ENCODE results near the gene RGCC. TPM values are rescaled to one million over a fixed set of nuclear protein-coding genes. Genes with fewer than 3 reads are reported as not detected.

RGCC gene
- total RNA-seq, 1 experiment from 2014 or later: not detected

- Histone ChIP-seq H4K20me1 (ENCODE audit: control insufficient read depth, insufficient read depth, insufficient read length) (no peaks in the 10 kb centered on the region), H3K9ac (ENCODE audit: extremely low read depth, insufficient read length, low read length) (no peak overlapping the region), H3K56ac (ENCODE audit: insufficient read length, low read depth, low read length) (no peak overlapping the region), H3K23ac (ENCODE audit: insufficient read length, low read depth, low read length) (no peak overlapping the region), H3K9me3 (ENCODE audit: control insufficient read depth, low read depth, low read length) (no peaks in the 10 kb centered on the region), H3K18ac (ENCODE audit: insufficient read length, low read depth, low read length) (no peak overlapping the region), H2BK5ac (ENCODE audit: insufficient read length, low read length) (no peak overlapping the region), H3K4me2 (ENCODE audit: insufficient read depth, insufficient read length, low read length) (no peak overlapping the region), H3K14ac (ENCODE audit: insufficient read depth, low read length) (no peak overlapping the region), H4K91ac (ENCODE audit: insufficient read length, low read depth, low read length) (no peak overlapping the region), H3K23me2 (ENCODE audit: insufficient read length, low read depth, low read length, poor library complexity, severe bottlenecking) (no peaks in the 10 kb centered on the region), H2BK120ac (ENCODE audit: low read depth, low read length, poor library complexity, severe bottlenecking) (no peak overlapping the region), H2AFZ (ENCODE audit: low read length) (no peak overlapping the region), H3T11ph (ENCODE audit: low read length) (no peak overlapping the region), H3K79me1 (ENCODE audit: insufficient read depth, low read depth, low read length, poor library complexity, severe bottlenecking) (no peaks in the 10 kb centered on the region), H2BK20ac (ENCODE audit: low read depth, low read length, poor library complexity, severe bottlenecking) (no peak overlapping the region), H2BK12ac (ENCODE audit: insufficient read length, low read depth, low read length) (no peak overlapping the region), H2BK15ac (ENCODE audit: low read depth, low read length) (no peak overlapping the region), H4K5ac (ENCODE audit: insufficient read length, low read depth, low read length) (no peak overlapping the region), H4K8ac (replicated peaks; ENCODE audit: insufficient read length, low read depth, low read length) (no peak overlapping the region), H3K27ac (ENCODE audit: insufficient read length, low read depth, low read length) (no peak overlapping the region), H3K79me2 (ENCODE audit: insufficient read depth, low read length) (no peaks in the 10 kb centered on the region), H3K27me3 (ENCODE audit: insufficient read depth, low read length) (no peaks in the 10 kb centered on the region), H2AK5ac (ENCODE audit: insufficient read length, low read length) (no peak overlapping the region), H3K4ac (ENCODE audit: low read depth, low read length) (no peak overlapping the region), H3K4me1 (ENCODE audit: insufficient read depth, low read length) (no peaks in the 10 kb centered on the region)
- no CpG with 5 or more reads among the region's 5 CpGs for WGBS (ENCODE audit: extremely low coverage, insufficient read length, low lambda C conversion rate)
- TF ChIP-seq, protein P1, sequence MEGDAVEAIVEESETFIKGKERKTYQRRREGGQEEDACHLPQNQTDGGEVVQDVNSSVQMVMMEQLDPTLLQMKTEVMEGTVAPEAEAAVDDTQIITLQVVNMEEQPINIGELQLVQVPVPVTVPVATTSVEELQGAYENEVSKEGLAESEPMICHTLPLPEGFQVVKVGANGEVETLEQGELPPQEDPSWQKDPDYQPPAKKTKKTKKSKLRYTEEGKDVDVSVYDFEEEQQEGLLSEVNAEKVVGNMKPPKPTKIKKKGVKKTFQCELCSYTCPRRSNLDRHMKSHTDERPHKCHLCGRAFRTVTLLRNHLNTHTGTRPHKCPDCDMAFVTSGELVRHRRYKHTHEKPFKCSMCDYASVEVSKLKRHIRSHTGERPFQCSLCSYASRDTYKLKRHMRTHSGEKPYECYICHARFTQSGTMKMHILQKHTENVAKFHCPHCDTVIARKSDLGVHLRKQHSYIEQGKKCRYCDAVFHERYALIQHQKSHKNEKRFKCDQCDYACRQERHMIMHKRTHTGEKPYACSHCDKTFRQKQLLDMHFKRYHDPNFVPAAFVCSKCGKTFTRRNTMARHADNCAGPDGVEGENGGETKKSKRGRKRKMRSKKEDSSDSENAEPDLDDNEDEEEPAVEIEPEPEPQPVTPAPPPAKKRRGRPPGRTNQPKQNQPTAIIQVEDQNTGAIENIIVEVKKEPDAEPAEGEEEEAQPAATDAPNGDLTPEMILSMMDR (conservative IDR thresholded peaks at IDR 0.05): no peak
- H3K36me3 Mint-ChIP-seq (ENCODE audit: insufficient read depth in 1 of 3, low read depth in 3 of 3): no peaks in the 10 kb centered on the region
- H3K27me3 Mint-ChIP-seq (ENCODE audit: low read depth): no peaks in the 10 kb centered on the region
- H3K4me1 Mint-ChIP-seq: 0 out of 4 replicates have a peak, but pooled peaks cover 0 to 2% of the 10 kb centered on the region in 2 experiments
- H3K4me3 Mint-ChIP-seq: no peak overlapping the region
- H3K9me3 Mint-ChIP-seq: no peaks in the 10 kb centered on the region
- H3K27ac Mint-ChIP-seq: no peak overlapping the region; a peak in 1 of 7 replicates
- no peak for DNase-seq
Observed at GRCh38 chr13:41413872-41414271, 43.5 kb upstream of the RGCC start.

All from H9 (cell line).